Heart left ventricle (tissue), 16 donors: ENCODE results near the gene FAM234A. TPM values are rescaled to one million over a fixed set of nuclear protein-coding genes. Genes with fewer than 3 reads are reported as not detected.

Experiments
- ATAC-seq, 4 donors: fragments of 200-7000 bp; cut with Tn5 transposase; one replicate each; pipeline ENCODE4 v1.9.1; 2020 to 2022; ENCODE audit warnings: moderate library complexity in 4 of 4, mild to moderate bottlenecking in 3 of 4, moderate number of reproducible peaks in 1 of 4
- DNase-seq, 5 donors: peaks; one replicate each; pipeline ENCODE4 v3.0.0-alpha.2; 2020
- H3K27ac ChIP-seq, 12 donors: fragments of 200-600 bp; sonication (generic) in 4 of 12; one replicate each; pipeline versions ENCODE4 v1.5.0 to v1.8.0; 2016 to 2022; ENCODE audit warnings: mild to moderate bottlenecking in 2 of 12
- H3K27me3 ChIP-seq, 9 donors: fragments of 200-600 bp; sonication (generic) in 2 of 9; one replicate each; pipeline versions ENCODE4 v1.5.1 to v1.8.0; 2016 to 2022; ENCODE audit warnings: mild to moderate bottlenecking in 3 of 9
- H3K36me3 ChIP-seq, 9 donors: fragments of 200-600 bp; sonication (generic) in 2 of 9; one replicate each; pipeline versions ENCODE4 v1.5.0 to v1.8.0; 2018 to 2022; ENCODE audit warnings: mild to moderate bottlenecking in 2 of 9
- H3K4me1 ChIP-seq, 12 donors: fragments of 200-600 bp; sonication (generic) in 4 of 12; one replicate each; pipeline versions ENCODE4 v1.5.0 to v1.8.0; 2016 to 2022; ENCODE audit warnings: mild to moderate bottlenecking in 3 of 12
- H3K4me3 ChIP-seq, 12 donors: fragments of 200-600 bp; sonication (generic) in 4 of 12; one replicate each; pipeline versions ENCODE4 v1.5.0 to v1.8.0; 2017 to 2022; ENCODE audit warnings: mild to moderate bottlenecking in 9 of 12, moderate library complexity in 4 of 12
- H3K9me3 ChIP-seq, 12 donors: fragments of 200-600 bp; sonication (generic) in 4 of 12; one replicate each; pipeline versions ENCODE4 v1.5.0 to v1.8.0; 2016 to 2022; ENCODE audit warnings: mild to moderate bottlenecking in 1 of 12
- POLR2A ChIP-seq, 2 donors: fragments of 450-650 bp; IDR thresholded peaks; one replicate each; pipeline ENCODE4 v1.6.1; 2017; ENCODE audit warnings: antibody characterized with exemption in 2 of 2, mild to moderate bottlenecking in 2 of 2, moderate library complexity in 2 of 2
- WGBS, 4 donors: extraction: QIAGEN DNeasy Blood & Tissue Kit in 2 of 4; methylation state at CpG; one replicate each; pipeline versions ENCODE4 v1.1.5 to v1.1.7; 2013 to 2018; 5-methylcytosine and 5-hydroxymethylcytosine counted together
- intact Hi-C, 10 donors: fragments of 100-400 bp; cut with DNase I; formaldehyde crosslinking; loops; one replicate each; pipeline versions ENCODE4 v1.11.1 to v1.14.2; 2022
- polyA plus RNA-seq, 2 donors: library from polyadenylated mRNA; stranded (reverse); fragments of 200-250 nt; gene quantifications; one replicate each; pipeline ENCODE4 v1.2.3, GENCODE V29; 2013
- total RNA-seq, 9 donors: library from RNA; depleted of rRNA in 2 of 9; stranded (reverse); fragments of >200 nt in 2 of 9; fragmentation: NEBNext Ultra II Directional in 3 of 9; extraction: Animal tissue kit (Norgen Biotek cat#: 25700) in 3 of 9; gene quantifications; one replicate each; pipeline versions ENCODE4 v1.1.0 to v1.2.4, GENCODE V29; 2016 to 2023
- TF ChIP-seq, protein P1 (sequence below), 12 donors: fragments of 200-600 bp; sonication (generic) in 4 of 12; IDR thresholded peaks; one replicate each; pipeline versions ENCODE4 v1.5.0 to v1.8.0; 2018 to 2022; ENCODE audit warnings: antibody characterized with exemption in 12 of 12, mild to moderate bottlenecking in 5 of 12
- donor health status: ischemic (EF 13 %, LVEDD 7.1; RV severe dilation, severe dysfunction).
- donor health status: healthy with polysubstance abuse.
- donor health status: DM: no; HTN: yes; CAD: no.
- donor health status: DM: no; HTN: no; CAD: no.
- donor health status: ischemic (EF 25% LVEDD 6.9; RV normal size, moderate dysfunction).
- donor health status: ischemic (EF 25% LVEDD 5.7; RV mildly dilated, moderate dysfunction).
- donor health status: healthy.
- donor health status: DM: yes; HTN: yes; CAD: no.
- donor health status: ischemic (EF 35%, LVEDD 5.7; RV mildly dilated, moderate dysfunction).
- donor health status: nonischemic (EF 11% LVEDD 7.7; RV severe dilation, severe dysfunction).
- donor health status: DM: yes; HTN: yes; CAD: no.
- donor health status: PGD.
- donor health status: ischemic (EF 29% LVEDD 5.4; RV normal size, mild dysfunction).
- donor health status: nonischemic (EF 23%, LVEDD 6.1; RV moderate dilation, normal function).

Gene FAM234A
- total and polyA plus RNA-seq, 11 donors: 110 to 201 (median 146) TPM

DNA sequence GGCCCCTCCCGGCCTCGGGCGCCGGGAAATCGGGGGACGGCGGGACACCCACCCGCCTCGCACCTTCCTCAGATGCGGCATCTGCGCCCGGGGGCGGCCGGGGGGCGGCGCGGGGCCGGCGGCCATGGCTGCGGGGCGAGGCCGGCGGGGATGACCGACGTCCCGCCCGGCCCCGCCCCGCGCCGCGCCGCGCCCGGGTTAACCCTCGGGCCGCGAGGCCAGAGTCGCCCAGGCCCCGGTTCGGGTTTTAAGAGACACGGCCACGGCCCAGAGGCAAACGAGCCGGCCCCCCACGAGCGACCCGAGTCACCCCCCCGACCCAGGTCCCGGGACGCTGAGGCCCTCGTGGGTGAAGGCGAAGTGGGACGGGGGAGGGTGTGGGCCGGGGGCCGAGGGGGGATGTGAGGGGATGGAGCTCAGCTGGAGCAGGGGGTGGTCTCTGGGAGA lies 41.2 kb downstream of the FAM234A start, which contains the start of gene RGS11:
RGS11 (minus strand) TSS at position 159 of the 447 bp plus-strand sequence; CDS start at position 126, 33 bp downstream.
- ATAC-seq (peak in 2 of 4 donors; percentile 12 to 33), DNase-seq (no peak)
- H3K9me3 ChIP-seq: no peaks in the 10 kb centered on the region
- peaks cover 0 to 39% (median 6%) of the 10 kb centered on the region in 12 donors for H3K4me1 ChIP-seq
- H3K4me3 ChIP-seq: peak within 1 kb of the TSS; percentile 42 to 73 (median 58)
- 3 to 9% (median 4%) methylated on average over 8 to 56 of the region's 56 CpGs for WGBS, 4 donors
- peaks cover 0 to 40% (median 2%) of the 10 kb centered on the region in 9 donors for H3K27me3 ChIP-seq
- TF ChIP-seq, protein P1, sequence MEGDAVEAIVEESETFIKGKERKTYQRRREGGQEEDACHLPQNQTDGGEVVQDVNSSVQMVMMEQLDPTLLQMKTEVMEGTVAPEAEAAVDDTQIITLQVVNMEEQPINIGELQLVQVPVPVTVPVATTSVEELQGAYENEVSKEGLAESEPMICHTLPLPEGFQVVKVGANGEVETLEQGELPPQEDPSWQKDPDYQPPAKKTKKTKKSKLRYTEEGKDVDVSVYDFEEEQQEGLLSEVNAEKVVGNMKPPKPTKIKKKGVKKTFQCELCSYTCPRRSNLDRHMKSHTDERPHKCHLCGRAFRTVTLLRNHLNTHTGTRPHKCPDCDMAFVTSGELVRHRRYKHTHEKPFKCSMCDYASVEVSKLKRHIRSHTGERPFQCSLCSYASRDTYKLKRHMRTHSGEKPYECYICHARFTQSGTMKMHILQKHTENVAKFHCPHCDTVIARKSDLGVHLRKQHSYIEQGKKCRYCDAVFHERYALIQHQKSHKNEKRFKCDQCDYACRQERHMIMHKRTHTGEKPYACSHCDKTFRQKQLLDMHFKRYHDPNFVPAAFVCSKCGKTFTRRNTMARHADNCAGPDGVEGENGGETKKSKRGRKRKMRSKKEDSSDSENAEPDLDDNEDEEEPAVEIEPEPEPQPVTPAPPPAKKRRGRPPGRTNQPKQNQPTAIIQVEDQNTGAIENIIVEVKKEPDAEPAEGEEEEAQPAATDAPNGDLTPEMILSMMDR (IDR thresholded peaks at IDR 0.05): no peak
- no peak for TF ChIP-seq POLR2A (IDR thresholded peaks at IDR 0.05)
- intact Hi-C loops: no loop called here
- H3K36me3 ChIP-seq: no peaks in the 10 kb centered on the region
- peak within 1 kb of the TSS in 3 of 12 donors; percentile 17 to 50 (median 41) for H3K27ac ChIP-seq

DNA sequence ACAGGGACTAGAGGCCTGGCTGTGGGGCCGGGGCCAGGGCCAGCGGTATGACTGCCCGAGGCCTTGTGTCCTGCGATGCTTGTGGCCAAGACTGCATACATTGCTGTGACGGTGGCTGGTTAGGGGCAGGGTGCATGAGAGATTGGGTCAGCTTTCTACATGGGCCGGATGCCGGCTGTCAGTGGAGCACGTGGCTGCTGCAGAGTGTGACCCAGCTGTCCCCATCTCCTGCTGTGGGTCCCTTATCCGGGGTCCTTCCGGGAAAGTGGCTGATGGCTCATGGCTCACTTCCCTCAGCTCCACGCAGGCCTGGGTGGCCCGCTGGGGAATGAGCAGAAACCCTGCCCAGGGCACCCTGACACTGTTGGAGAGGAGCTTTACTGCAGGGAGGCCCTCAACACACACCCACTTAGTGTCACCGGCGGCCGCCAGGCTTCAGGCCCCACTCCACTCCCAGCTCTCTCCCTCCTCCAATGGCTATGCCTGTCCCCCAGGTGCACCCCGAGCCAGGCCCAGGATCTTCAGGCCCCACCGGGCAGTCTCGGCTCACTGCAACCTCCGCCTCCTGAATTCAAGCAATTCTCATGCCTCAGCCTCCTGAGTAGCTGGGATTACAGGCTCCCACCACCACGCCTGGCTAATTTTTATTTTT lies 41.9 kb downstream of the FAM234A start:
- DNase-seq (no peak), ATAC-seq (peak in 1 of 4 donors; percentile 10)
- WGBS, 4 donors: 72 to 79% (median 76%) methylated on average over 19 to 20 of the region's 20 CpGs
- H3K27ac ChIP-seq: peak overlapping the region in 2 of 12 donors; percentile 41 to 50
- H3K4me3 ChIP-seq: peak overlapping the region in 5 of 12 donors; percentile 53 to 73 (median 60)
- H3K9me3 ChIP-seq: no peaks in the 10 kb centered on the region
- TF ChIP-seq POLR2A (IDR thresholded peaks at IDR 0.05): no peak
- TF ChIP-seq, protein P1 (IDR thresholded peaks at IDR 0.05): no peak
- peaks cover 0 to 48% (median 8%) of the 10 kb centered on the region in 9 donors for H3K27me3 ChIP-seq
- peaks cover 0 to 46% (median 12%) of the 10 kb centered on the region in 12 donors for H3K4me1 ChIP-seq
- no peaks in the 10 kb centered on the region for H3K36me3 ChIP-seq
- intact Hi-C loops: no loop called here

DNA sequence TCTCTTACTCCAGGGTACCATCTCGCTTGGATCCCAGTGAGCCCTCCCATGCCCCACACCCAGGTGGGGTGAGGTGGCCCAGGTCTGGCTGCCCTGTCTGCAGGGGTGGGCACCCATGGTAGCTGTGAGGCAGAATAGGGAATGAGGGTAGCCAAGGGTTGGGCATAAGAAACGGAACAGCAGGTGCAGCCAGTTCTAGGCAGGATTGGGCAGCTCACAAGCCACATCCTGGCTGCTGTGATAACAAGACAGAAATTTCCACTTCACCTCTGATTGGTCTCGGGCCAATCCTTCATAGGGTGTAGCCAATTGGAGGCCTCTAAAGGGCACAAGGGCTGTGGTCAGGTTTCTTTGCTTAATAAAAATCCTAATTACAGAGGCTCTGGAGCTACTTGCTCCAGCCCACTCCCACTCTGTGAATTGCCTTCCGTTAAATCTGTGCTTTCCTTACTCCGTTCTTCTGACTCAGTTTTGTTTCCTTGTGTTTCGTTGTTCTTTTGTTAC lies 44.3 kb downstream of the FAM234A start:
- Histone ChIP-seq H3K36me3 (no peaks in the 10 kb centered on the region), H3K9me3 (no peaks in the 10 kb centered on the region), H3K27me3 (peaks cover 0 to 53% (median 8%) of the 10 kb centered on the region in 9 donors), H3K4me3 (no peak overlapping the region), H3K4me1 (peaks cover 0 to 48% (median 12%) of the 10 kb centered on the region in 12 donors), H3K27ac (no peak overlapping the region)
- DNase-seq: peak in 2 of 5 donors; percentile 50 to 59
- 54 to 66% (median 62%) methylated on average over 6 of the region's 6 CpGs for WGBS, 4 donors
- no peak for TF ChIP-seq POLR2A (IDR thresholded peaks at IDR 0.05)
- TF ChIP-seq, protein P1 (IDR thresholded peaks at IDR 0.05): no peak
- intact Hi-C loops: no loop called here
- peak; percentile 16 to 63 (median 48) for ATAC-seq

DNA sequence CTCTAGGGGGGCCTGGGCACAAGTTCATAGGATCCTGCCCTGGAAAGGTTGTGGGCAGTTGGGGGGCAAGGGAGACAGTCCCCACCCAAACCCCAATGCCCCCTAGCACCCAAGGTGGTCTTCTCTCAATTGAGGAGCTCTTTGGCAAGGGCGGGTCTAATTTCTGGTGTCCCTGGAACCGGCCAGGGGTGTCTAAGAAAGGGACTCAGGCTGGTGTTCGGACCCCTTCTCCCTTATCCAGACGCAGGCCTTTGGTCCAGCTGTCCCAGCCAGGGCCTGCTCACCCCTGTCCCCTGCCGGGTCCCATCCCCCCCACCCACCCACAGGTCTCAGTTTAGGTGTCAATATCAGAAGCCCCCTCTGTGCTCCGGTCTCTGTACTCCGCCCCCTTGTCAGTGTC lies 44.9 kb downstream of the FAM234A start:
- 68 to 94% (median 86%) methylated on average over 7 of the region's 7 CpGs for WGBS, 4 donors
- no peak overlapping the region for H3K4me3 ChIP-seq
- ATAC-seq (no peak), DNase-seq (no peak)
- no peaks in the 10 kb centered on the region for H3K9me3 ChIP-seq
- intact Hi-C loops: no loop called here
- H3K36me3 ChIP-seq: no peaks in the 10 kb centered on the region
- no peak overlapping the region for H3K27ac ChIP-seq
- peaks cover 0 to 45% (median 12%) of the 10 kb centered on the region in 12 donors for H3K4me1 ChIP-seq
- TF ChIP-seq, protein P1 (IDR thresholded peaks at IDR 0.05): no peak
- no peak for TF ChIP-seq POLR2A (IDR thresholded peaks at IDR 0.05)
- H3K27me3 ChIP-seq: peaks cover 0 to 49% (median 8%) of the 10 kb centered on the region in 9 donors
